ENCODE data around the gene COPE. TPM values are rescaled to one million over a fixed set of nuclear protein-coding genes. Genes with fewer than 3 reads are reported as not detected.

Gene COPE
- 347 and 359 TPM in 2 replicates for total RNA-seq (2014; rRNA removed; shearing (Covaris generic))
- polyA plus RNA-seq (2016; fragmentation: Nextera tagmentation; extraction: Ambion mirVana), result 322 and 330 TPM in 2 replicates

GRCh38 chr19:18919086-18919899 is at the start of gene COPE, which contains the start of gene DDX49:
COPE (minus strand) TSS chr19:18919387; CDS start chr19:18919348, 39 bp downstream.
DDX49 (plus strand) TSS chr19:18919715; CDS start chr19:18919742, 27 bp downstream.
- peaks cover 10% of the 10 kb centered on the region for H3F3A ChIP-seq (ENCODE audit: insufficient read depth)
- H3K36me3 ChIP-seq (ENCODE audit: low read depth), result no peaks in the 10 kb centered on the region; the same call in 1 of the 2 replicates
- peak within 1 kb of the TSS; percentile 97 for H3K9ac ChIP-seq
- no peaks in the 10 kb centered on the region for H4K20me1 ChIP-seq (ENCODE audit: insufficient read depth)
- H3K27me3 ChIP-seq (replicated peaks; ENCODE audit: insufficient read depth), result no peaks in the 10 kb centered on the region
- H3K9me2 ChIP-seq (ENCODE audit: insufficient read depth), result no peaks in the 10 kb centered on the region
- DNase-seq, result peak; percentile 100
- 1% methylated on average over 65 to 69 of the region's 72 CpGs for WGBS, 2 experiments (ENCODE audit: low coverage in 1 of 2, low lambda C conversion rate in 2 of 2, missing lambda C conversion rate in 2 of 2)
- in situ Hi-C loops (cut with MboI), result no loop called here
- H3K4me3 ChIP-seq, result peak within 1 kb of the TSS; percentile 98
- H3K27ac ChIP-seq, result peak within 1 kb of the TSS; percentile 94
- H2AFZ ChIP-seq, result peak within 1 kb of the TSS; percentile 64
- H3K79me2 ChIP-seq (ENCODE audit: insufficient read depth), result peaks cover 70% of the 10 kb centered on the region
- H3K4me2 ChIP-seq (ENCODE audit: unreplicated experiment), result peak within 1 kb of the TSS; percentile 95
- H3K4me1 ChIP-seq (ENCODE audit: insufficient read depth), result peaks cover 22% of the 10 kb centered on the region
- no peak for TF ChIP-seq EZH2phosphoT487 (IDR thresholded peaks at IDR 0.05; ENCODE audit: insufficient read depth, low read depth)
- TF ChIP-seq EZH2 (IDR thresholded peaks at IDR 0.05; ENCODE audit: insufficient read depth, poor library complexity, severe bottlenecking), result no peak
- no peaks in the 10 kb centered on the region for H3K9me3 ChIP-seq (ENCODE audit: low read depth)

GRCh38 chr19:18967358-18968146 is 48.4 kb upstream of the COPE start:
- TF ChIP-seq EZH2phosphoT487 (IDR thresholded peaks at IDR 0.05; ENCODE audit: insufficient read depth, low read depth) (no peak), EZH2 (IDR thresholded peaks at IDR 0.05; ENCODE audit: insufficient read depth, poor library complexity, severe bottlenecking) (no peak)
- Histone ChIP-seq H3K4me3 (no peak overlapping the region), H3K36me3 (ENCODE audit: low read depth) (no peaks in the 10 kb centered on the region), H3K9me3 (ENCODE audit: low read depth) (no peaks in the 10 kb centered on the region), H3K79me2 (ENCODE audit: insufficient read depth) (no peaks in the 10 kb centered on the region), H3K27ac (peak overlapping the region; percentile 44; the same call in 1 of the 2 replicates), H3F3A (ENCODE audit: insufficient read depth) (peaks cover 19% of the 10 kb centered on the region), H3K4me1 (ENCODE audit: insufficient read depth) (peaks cover 26% of the 10 kb centered on the region), H3K9ac (no peak overlapping the region), H4K20me1 (ENCODE audit: insufficient read depth) (no peaks in the 10 kb centered on the region), H2AFZ (peak overlapping the region; percentile 52; the same call in 1 of the 2 replicates), H3K4me2 (ENCODE audit: unreplicated experiment) (no peak overlapping the region), H3K27me3 (replicated peaks; ENCODE audit: insufficient read depth) (no peaks in the 10 kb centered on the region), H3K9me2 (ENCODE audit: insufficient read depth) (no peaks in the 10 kb centered on the region)
- in situ Hi-C loops (cut with MboI), result no loop called here
- WGBS, 2 experiments (ENCODE audit: low coverage in 1 of 2, low lambda C conversion rate in 2 of 2, missing lambda C conversion rate in 2 of 2), result 18 to 29% methylated on average over 11 of the region's 11 CpGs
- peak; percentile 85 for DNase-seq

GRCh38 chr19:18966307-18966706 is 47.1 kb upstream of the COPE start:
- Histone ChIP-seq H3K9me3 (ENCODE audit: low read depth) (no peaks in the 10 kb centered on the region), H3K4me1 (ENCODE audit: insufficient read depth) (peaks cover 20% of the 10 kb centered on the region), H4K20me1 (ENCODE audit: insufficient read depth) (no peaks in the 10 kb centered on the region), H3K4me2 (ENCODE audit: unreplicated experiment) (no peak overlapping the region), H3K36me3 (ENCODE audit: low read depth) (no peaks in the 10 kb centered on the region), H3F3A (ENCODE audit: insufficient read depth) (peaks cover 19% of the 10 kb centered on the region), H3K9me2 (ENCODE audit: insufficient read depth) (no peaks in the 10 kb centered on the region), H3K9ac (no peak overlapping the region), H3K27ac (no peak overlapping the region), H3K79me2 (ENCODE audit: insufficient read depth) (no peaks in the 10 kb centered on the region), H3K4me3 (no peak overlapping the region), H3K27me3 (replicated peaks; ENCODE audit: insufficient read depth) (no peaks in the 10 kb centered on the region), H2AFZ (no peak overlapping the region)
- WGBS, 2 experiments (ENCODE audit: low coverage in 1 of 2, low lambda C conversion rate in 2 of 2, missing lambda C conversion rate in 2 of 2), result 79 to 93% methylated on average over 4 of the region's 4 CpGs
- in situ Hi-C loops (cut with MboI), result no loop called here
- TF ChIP-seq EZH2 (IDR thresholded peaks at IDR 0.05; ENCODE audit: insufficient read depth, poor library complexity, severe bottlenecking), result no peak
- no peak for TF ChIP-seq EZH2phosphoT487 (IDR thresholded peaks at IDR 0.05; ENCODE audit: insufficient read depth, low read depth)
- no peak for DNase-seq

GRCh38 chr19:18964121-18964520 is 44.9 kb upstream of the COPE start:
- Histone ChIP-seq H3K27me3 (replicated peaks; ENCODE audit: insufficient read depth) (no peaks in the 10 kb centered on the region), H4K20me1 (ENCODE audit: insufficient read depth) (no peaks in the 10 kb centered on the region), H3K36me3 (ENCODE audit: low read depth) (no peaks in the 10 kb centered on the region), H3K4me3 (no peak overlapping the region), H3K9ac (no peak overlapping the region), H3K79me2 (ENCODE audit: insufficient read depth) (no peaks in the 10 kb centered on the region), H3K9me3 (ENCODE audit: low read depth) (no peaks in the 10 kb centered on the region), H3K9me2 (ENCODE audit: insufficient read depth) (no peaks in the 10 kb centered on the region), H2AFZ (no peak overlapping the region), H3K4me2 (ENCODE audit: unreplicated experiment) (no peak overlapping the region), H3F3A (ENCODE audit: insufficient read depth) (peaks cover 3% of the 10 kb centered on the region; the same call in 1 of the 2 replicates), H3K4me1 (ENCODE audit: insufficient read depth) (peaks cover 7% of the 10 kb centered on the region), H3K27ac (no peak overlapping the region)
- TF ChIP-seq EZH2 (IDR thresholded peaks at IDR 0.05; ENCODE audit: insufficient read depth, poor library complexity, severe bottlenecking), result no peak
- no peak for TF ChIP-seq EZH2phosphoT487 (IDR thresholded peaks at IDR 0.05; ENCODE audit: insufficient read depth, low read depth)
- no peak for DNase-seq
- in situ Hi-C loops (cut with MboI), result no loop called here
- WGBS, 2 experiments (ENCODE audit: low coverage in 1 of 2, low lambda C conversion rate in 2 of 2, missing lambda C conversion rate in 2 of 2), result 86 to 89% methylated on average over 9 of the region's 9 CpGs

All from GM23248 (cell line).